HG03354 (cell line): ENCODE data around the gene HSPB8.
"Not testable (repeated sequence)": the region's sequence is repeated elsewhere in the genome, so short reads cannot be mapped to it uniquely, and the experiment has no call there.

Experiments
- ATAC-seq: cut with Tn5 transposase; IDR thresholded peaks from one replicate; pipeline ENCODE4 v1.9.1; 2021; ENCODE audit warnings: mild to moderate bottlenecking; ENCODE audit not compliant: unreplicated experiment, poor library complexity, severe bottlenecking

The HSPB8 gene

GRCh38 chr12:119202544-119202943, 23.8 kb downstream of the HSPB8 start:
- ATAC-seq, result no peak

DNA sequence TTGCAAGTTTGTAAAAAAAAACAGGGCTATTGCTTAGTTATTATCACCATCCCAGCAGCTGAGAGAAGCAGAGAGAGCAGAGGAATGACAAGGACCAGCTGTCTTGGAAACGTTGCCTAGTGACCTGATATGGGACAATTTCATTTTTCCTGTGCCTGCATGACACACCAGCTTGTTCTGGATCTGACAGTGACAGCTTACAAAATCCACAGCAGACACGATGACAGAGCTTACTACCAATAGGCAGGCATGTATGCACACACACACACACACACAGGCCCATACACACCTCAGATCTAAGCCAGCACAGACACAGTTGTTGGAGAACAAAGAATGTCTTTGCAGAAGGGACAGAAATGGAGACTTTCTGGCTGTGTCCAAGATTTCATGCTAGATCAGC, 25.4 kb downstream of the HSPB8 start:
- ATAC-seq, result no peak

GRCh38 chr12:119204671-119205285, 26.0 kb downstream of the HSPB8 start:
- ATAC-seq, result no peak

DNA sequence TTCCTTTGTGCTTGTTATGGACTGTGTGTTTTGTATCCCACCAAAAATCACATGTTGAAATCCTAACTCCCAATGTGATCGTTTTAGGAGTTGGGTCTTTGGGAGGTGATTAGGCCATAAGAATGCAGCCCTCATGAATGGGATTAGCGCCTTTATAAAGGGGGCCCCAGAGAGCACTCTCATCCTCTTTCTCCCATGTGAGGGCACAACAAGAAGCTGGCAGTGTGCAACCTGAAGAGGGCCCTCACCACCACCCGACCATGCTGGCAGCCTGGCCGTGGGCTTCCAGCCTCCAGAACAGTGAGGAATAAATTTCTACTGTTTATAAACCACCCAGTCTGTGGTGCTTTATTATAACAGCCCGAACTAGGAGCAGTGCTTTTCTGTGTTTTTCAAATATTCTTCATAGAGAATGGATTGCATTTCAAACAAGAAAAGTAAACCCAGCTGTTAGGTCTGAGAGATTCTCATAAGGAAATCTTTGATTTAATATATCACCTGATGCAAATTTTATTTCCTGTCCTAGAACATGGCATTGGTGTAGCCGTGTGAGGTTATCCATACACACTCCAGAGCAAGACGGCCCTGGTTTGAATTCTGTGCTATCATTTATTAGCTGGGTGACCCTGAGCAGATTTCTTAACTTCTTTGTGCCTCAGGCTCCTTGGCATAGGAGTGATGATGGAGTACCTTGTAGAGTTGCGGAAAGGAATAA, 27.8 kb downstream of the HSPB8 start:
- ATAC-seq, result no peak

GRCh38 chr12:119207063-119207560, 28.4 kb downstream of the HSPB8 start:
- ATAC-seq, result no peak

DNA sequence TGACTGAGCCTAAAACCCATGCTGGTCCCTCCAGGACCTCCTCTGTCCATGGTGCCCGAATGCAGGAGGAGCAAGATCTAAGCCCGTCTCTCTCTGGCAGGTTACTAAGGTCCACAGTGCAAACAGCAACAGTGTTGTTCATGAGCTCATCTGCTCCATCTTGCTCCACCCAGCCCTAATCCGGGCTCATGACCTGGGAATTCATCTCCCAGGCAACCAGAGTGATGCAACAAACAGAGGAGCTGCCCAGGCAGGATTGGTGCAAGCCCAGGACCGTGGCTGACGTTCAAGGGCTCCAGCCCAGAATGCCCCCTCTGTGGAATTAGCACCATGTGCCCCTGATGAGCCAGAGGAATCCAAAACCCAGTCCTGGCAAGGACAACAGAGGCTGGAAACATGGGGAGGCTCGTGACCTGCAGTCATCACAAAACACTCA, 29.9 kb downstream of the HSPB8 start:
- no peak for ATAC-seq

DNA sequence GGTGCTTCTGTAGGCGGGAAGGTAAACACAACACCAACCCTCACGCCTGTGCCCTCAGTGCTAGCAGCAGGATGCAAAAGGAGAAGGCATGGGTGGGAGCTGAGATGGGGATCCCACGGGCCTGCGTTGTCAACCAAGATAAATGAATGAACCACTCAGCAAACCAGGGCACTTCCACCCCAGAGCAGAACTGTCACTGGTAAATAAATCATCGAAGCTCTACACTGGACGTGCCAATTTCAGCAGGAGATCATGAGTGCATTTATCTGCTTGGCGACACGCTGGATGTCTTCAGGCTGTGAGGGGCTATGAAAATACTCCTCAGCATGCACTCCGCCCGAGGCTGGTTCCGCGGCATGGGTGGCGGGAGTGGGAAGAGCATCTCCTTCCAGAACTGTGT, 33.2 kb downstream of the HSPB8 start:
- ATAC-seq, result no peak

GRCh38 chr12:119216084-119216483, 37.4 kb downstream of the HSPB8 start:
- no peak for ATAC-seq

DNA sequence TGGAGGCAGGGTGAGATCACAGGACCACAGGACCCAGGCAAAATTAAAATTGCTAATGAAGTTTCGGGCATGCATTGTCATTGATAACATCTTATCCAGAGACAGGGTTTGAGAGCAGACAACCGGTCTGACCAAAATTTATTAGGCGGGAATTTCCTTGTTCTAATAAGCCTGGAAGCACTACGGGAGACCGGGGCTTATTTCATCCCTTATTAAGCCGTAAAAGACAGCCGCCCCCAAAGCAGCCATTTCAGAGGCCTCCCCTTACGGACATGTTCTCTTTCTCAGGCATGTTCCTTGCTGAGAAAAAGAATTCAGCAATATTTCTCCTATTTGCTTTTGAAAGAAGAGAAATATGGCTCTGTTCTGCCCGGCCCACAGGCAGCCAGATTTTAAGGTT, 40.1 kb downstream of the HSPB8 start:
- ATAC-seq, result not testable (repeated sequence)

DNA sequence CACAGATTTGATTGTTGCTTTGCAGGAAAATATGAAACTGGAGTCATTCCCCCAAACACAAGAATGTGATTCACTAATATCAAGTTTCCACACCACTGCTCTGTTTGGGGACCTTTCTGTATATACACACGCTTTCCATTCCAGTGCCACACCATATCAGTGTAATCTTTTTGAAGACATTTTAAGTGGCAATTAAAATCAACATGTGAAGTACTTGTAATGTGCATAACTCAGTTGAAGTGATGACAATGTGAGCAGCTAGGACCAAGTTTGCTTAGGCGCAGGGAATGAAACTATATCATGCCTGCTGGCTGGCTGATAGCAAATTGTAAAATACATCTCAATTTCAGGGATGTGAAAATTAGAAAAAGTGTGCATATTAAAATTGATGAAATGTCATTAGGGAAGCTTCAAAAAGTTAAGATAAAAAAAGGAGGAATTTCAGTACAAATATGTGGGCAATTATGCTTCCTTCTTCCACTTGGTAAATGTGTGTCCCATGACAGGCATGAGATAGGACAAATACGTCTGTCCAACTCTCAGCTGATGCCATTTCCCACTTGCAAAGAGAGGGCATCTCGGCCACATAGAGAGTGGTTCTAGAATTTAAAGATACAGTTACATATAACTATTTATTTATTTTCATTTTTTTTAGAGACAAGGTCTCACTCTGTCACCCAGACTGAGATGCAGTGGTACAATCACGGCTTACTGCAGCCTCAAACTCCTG, 43.7 kb downstream of the HSPB8 start:
- no peak for ATAC-seq

- no peak for ATAC-seq
Measured at GRCh38 chr12:119225454-119225853, 46.7 kb downstream of the HSPB8 start.

DNA sequence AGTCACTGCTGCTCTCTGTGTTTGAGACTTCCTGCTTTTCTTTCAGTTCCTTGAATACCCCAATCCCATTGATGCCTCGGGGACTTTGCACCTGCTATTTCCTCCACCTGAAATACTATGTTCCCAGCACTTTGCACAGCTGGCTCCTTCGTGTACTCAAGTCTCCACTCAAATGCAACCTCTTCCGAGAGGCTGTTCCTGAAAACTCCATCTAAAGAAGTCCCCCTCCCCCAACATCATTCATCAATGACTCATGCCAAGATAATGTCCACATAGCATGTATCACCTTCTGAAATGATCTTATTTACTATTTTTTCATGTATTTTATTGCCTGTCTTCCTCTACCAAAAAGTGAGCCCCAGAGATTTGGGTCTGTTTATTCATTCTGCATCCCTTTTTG, 48.6 kb downstream of the HSPB8 start:
- no peak for ATAC-seq

GRCh38 chr12:119229205-119229604, 50.5 kb downstream of the HSPB8 start:
- ATAC-seq, result no peak

DNA sequence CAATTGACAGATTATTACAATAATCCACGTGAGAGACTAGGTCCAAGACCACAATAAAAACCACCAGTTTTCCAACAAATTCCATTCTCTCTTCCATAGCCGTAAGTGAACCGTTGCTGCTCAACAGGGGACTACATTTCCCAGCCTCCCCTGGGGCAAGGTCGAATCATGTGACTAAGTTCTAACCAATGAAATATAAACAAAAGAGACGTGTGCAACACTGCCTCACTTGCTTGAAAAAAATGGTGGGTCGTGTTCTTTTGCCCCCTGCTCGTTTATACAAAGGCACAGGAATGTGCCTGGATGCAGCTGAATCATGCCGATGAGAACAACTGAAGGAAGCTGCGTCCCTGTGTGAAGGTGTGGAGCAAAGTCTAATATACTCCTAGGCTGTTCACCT, 51.1 kb downstream of the HSPB8 start:
- no peak for ATAC-seq

DNA sequence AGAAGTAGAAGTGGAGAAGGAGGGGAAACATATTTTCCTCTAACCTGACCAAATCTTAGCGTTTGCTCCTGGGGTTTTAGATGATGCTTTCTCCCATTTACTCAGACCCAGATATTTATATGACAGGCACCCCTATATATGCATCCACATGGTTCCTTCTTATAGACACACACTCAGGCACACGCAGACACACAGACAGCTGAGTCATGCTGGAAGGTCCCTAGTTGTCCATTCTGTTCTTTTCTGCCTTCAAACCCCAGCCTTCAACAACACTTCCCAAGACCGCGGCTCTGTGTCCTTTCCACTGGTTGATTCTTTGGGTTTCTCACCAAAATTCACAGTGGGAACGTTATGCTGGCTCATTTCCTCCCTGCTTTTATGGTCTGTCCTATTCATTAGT, 52.1 kb downstream of the HSPB8 start:
- ATAC-seq, result no peak

DNA sequence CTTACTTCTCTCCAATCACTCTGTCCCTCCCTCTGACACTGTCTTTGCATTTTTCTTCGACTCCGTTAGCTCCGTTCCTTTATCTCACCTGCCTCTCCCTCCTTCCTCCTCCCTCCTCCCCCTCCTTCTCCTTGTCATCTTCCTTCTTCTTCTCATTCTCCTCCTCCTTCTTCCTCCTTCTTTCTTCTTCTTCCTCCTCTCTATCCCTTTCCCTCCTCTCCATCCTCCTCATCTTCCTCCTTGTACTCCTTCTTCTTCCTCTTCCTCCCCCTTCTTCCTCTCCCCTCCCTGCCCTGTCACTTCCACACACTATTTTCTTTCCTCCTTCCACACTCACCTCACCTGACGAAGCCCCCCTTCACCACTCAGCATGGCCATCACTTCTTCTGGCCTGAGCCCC, 53.0 kb downstream of the HSPB8 start:
- ATAC-seq, result no peak

GRCh38 chr12:119235197-119235751, 56.5 kb downstream of the HSPB8 start:
- no peak for ATAC-seq

DNA sequence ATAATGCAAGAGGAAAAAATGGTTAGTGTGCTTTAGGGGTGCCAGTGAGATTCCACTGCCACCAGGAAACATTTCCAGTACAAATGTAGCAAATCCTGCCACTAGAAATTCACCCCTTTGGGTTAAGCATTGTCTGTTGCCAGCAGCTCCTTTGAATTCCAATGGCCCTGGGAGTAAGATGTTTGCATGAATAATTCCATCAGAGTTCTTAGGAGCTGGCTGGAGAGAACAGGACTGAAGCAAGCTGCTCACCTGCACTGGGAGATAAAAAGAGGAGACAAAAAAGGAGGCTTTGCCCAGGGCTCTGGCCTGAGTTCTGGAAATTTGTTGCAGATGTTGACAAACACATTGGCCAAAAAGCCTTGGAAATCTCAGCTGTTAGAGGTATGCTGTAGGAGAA, 57.6 kb downstream of the HSPB8 start:
- no peak for ATAC-seq

DNA sequence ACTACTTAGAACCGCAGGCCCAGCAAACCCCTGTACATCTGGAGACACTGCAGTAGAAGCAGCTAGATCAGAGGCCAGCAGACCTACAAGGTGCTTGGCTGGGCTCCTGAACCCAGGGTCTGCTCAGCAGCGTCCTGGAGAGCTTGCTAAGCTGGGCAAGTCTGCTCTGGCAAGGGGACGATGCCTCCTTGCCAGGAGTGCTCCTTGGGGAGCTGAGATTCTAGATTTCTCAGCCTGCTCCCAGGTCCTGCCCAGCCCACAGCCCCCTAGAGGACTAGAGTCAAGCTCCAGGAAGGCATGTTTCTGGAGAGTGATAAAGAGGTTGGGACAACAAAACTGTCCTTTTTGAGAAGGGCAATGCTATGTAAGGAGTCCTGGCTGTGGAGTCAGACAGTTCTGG, 60.3 kb downstream of the HSPB8 start:
- ATAC-seq, result no peak

DNA sequence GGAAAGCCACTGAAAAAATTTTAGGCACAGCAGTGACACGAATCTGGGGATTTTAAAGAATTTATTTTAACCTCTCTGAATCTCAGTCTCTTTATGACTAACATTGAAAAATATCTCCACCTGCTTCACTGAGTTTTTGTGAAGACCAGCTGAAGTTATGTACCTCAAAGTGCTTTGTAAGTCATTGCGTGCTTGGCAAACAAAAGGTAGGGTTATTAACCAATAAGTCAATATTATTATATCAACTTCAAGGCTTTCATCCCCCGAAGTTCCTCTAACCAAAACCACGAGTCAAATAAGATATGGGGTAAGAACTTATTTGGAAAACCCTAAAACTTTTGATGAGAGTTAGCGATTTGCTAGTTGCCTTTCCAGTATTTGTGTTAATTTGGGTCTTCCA, 62.3 kb downstream of the HSPB8 start:
- no peak for ATAC-seq
